GM23338 (cell line): ENCODE measurements around the gene EBF4. TPM values are rescaled to one million over a fixed set of nuclear protein-coding genes. Genes with fewer than 3 reads are reported as not detected.

Source experiments
- ATAC-seq: fragments of 200-7000 bp; cut with Tn5 transposase; 3 replicates; pipeline ENCODE4 v1.9.1; 2020
- DNase-seq: peaks from one replicate; pipeline ENCODE4 v3.0.0-alpha.2; 2015; ENCODE audit warnings: low spot score
- H2AFZ ChIP-seq: fragments of 200-600 bp; sonication (generic); 2 replicates; pipeline ENCODE4 v1.8.0; 2016; ENCODE audit warnings: antibody characterized with exemption, mild to moderate bottlenecking, moderate library complexity
- H3F3A ChIP-seq: fragments of 200-600 bp; sonication (generic); replicated peaks from 2 replicates; pipeline ENCODE4 v1.8.0; 2017; ENCODE audit warnings: antibody characterized with exemption, mixed run types, low read depth
- H3K27ac ChIP-seq: fragments of 200-600 bp; sonication (generic); 2 replicates; pipeline ENCODE4 v1.6.1; 2016; ENCODE audit warnings: low read depth
- H3K27me3 ChIP-seq: fragments of 200-600 bp; sonication (generic); 2 replicates; pipeline ENCODE4 v1.8.0; 2016; ENCODE audit warnings: mild to moderate bottlenecking, mixed run types, moderate library complexity; ENCODE audit not compliant: insufficient read depth
- H3K36me3 ChIP-seq: fragments of 200-600 bp; sonication (generic); 2 replicates; pipeline ENCODE4 v1.8.0; 2016; ENCODE audit warnings: mild to moderate bottlenecking; ENCODE audit not compliant: insufficient read depth
- H3K4me1 ChIP-seq: fragments of 200-600 bp; sonication (generic); 2 replicates; pipeline ENCODE4 v1.8.0; 2016; ENCODE audit warnings: mild to moderate bottlenecking, moderate library complexity; ENCODE audit not compliant: insufficient read depth
- H3K4me2 ChIP-seq: fragments of 200-600 bp; sonication (generic); 2 replicates; pipeline ENCODE4 v1.7.1; 2017; ENCODE audit warnings: mixed run types
- H3K4me3 ChIP-seq: fragments of 200-600 bp; sonication (generic); 2 replicates; pipeline ENCODE4 v1.6.1; 2016; ENCODE audit warnings: mixed run types
- H3K79me2 ChIP-seq: fragments of 200-600 bp; sonication (generic); replicated peaks from 2 replicates; pipeline ENCODE4 v1.8.0; 2017; ENCODE audit warnings: mild to moderate bottlenecking; ENCODE audit not compliant: insufficient read depth
- H3K9me2 ChIP-seq: fragments of 200-600 bp; sonication (generic); 2 replicates; pipeline ENCODE4 v1.8.0; 2017; ENCODE audit not compliant: insufficient read depth
- H4K20me1 ChIP-seq: fragments of 200-600 bp; sonication (generic); replicated peaks from 2 replicates; pipeline ENCODE4 v1.8.0; 2017; ENCODE audit warnings: mild to moderate bottlenecking; ENCODE audit not compliant: insufficient read depth
- H3K27ac Mint-ChIP-seq: 2 replicates; pipeline ENCODE4 v1.8.0; 2020; ENCODE audit warnings: inconsistent platforms, mild to moderate bottlenecking, moderate library complexity, mixed read lengths
- H3K27me3 Mint-ChIP-seq: 3 replicates; pipeline ENCODE4 v1.8.0; 2022; ENCODE audit warnings: low read depth, mild to moderate bottlenecking, moderate library complexity, mixed read lengths, inconsistent platforms; ENCODE audit not compliant: insufficient read depth, poor library complexity
- H3K36me3 Mint-ChIP-seq: 3 replicates; pipeline ENCODE4 v1.8.0; 2021; ENCODE audit warnings: low read depth, mild to moderate bottlenecking, inconsistent platforms, moderate library complexity, mixed read lengths
- H3K4me1 Mint-ChIP-seq: 3 replicates; pipeline ENCODE4 v1.8.0; 2020; ENCODE audit warnings: mild to moderate bottlenecking, inconsistent platforms, mixed read lengths
- H3K4me3 Mint-ChIP-seq: 3 replicates; pipeline ENCODE4 v1.8.0; 2021; ENCODE audit warnings: moderate library complexity, mild to moderate bottlenecking, inconsistent platforms, mixed read lengths
- H3K9me3 Mint-ChIP-seq: 3 replicates; pipeline ENCODE4 v1.8.0; 2020; ENCODE audit warnings: moderate library complexity, mild to moderate bottlenecking, inconsistent platforms, mixed read lengths
- CREB1 ChIP-seq: fragments of 250-450 bp; sonication (Bioruptor Pico); IDR thresholded peaks from 2 replicates; pipeline ENCODE4 v1.5.0; 2020; ENCODE audit warnings: low read depth, mild to moderate bottlenecking, moderate library complexity
- CTCF ChIP-seq, 2 experiments: fragments of 200-600 bp in 1 of 2; sonication (generic) in 1 of 2; conservative IDR thresholded peaks; 2 replicates each; pipeline versions ENCODE4 v1.5.1 to v1.6.1; 2016 to 2017; ENCODE audit warnings: antibody characterized with exemption in 2 of 2, low read depth in 2 of 2, mild to moderate bottlenecking in 2 of 2, moderate library complexity in 1 of 2
- ETS1 ChIP-seq: IDR thresholded peaks from 2 replicates; pipeline ENCODE4 v1.6.1; 2016; ENCODE audit warnings: antibody characterized with exemption
- EZH2 ChIP-seq: fragments of 200-600 bp; sonication (generic); IDR thresholded peaks from one replicate; pipeline ENCODE4 v1.8.0; 2017; ENCODE audit warnings: antibody characterized with exemption, mild to moderate bottlenecking, low read depth; ENCODE audit not compliant: unreplicated experiment
- EZH2phosphoT487 ChIP-seq: fragments of 200-600 bp; sonication (generic); IDR thresholded peaks from one replicate; pipeline ENCODE4 v1.8.1; 2018; ENCODE audit warnings: antibody characterized with exemption; ENCODE audit not compliant: unreplicated experiment
- JUNB ChIP-seq: IDR thresholded peaks from one replicate; pipeline ENCODE4 v1.6.1; 2016; ENCODE audit warnings: antibody characterized with exemption; ENCODE audit not compliant: unreplicated experiment
- NANOG ChIP-seq: IDR thresholded peaks from 2 replicates; pipeline ENCODE4 v1.6.1; 2016; ENCODE audit warnings: antibody characterized with exemption, borderline replicate concordance
- POLR2AphosphoS5 ChIP-seq: IDR thresholded peaks from 2 replicates; pipeline ENCODE4 v1.6.1; 2016; ENCODE audit warnings: antibody characterized with exemption, low read depth
- REST ChIP-seq: IDR thresholded peaks from one replicate; pipeline ENCODE4 v1.6.1; 2018; ENCODE audit warnings: antibody characterized with exemption; ENCODE audit not compliant: unreplicated experiment
- STAT1 ChIP-seq: IDR thresholded peaks from one replicate; pipeline ENCODE4 v1.6.1; 2016; ENCODE audit warnings: antibody characterized with exemption; ENCODE audit not compliant: unreplicated experiment
- ZNF114 ChIP-seq: fragments of 250-450 bp; sonication (Bioruptor Pico); IDR thresholded peaks from 2 replicates; pipeline ENCODE4 v1.5.0; 2020; ENCODE audit warnings: mild to moderate bottlenecking, moderate library complexity
- ZNF331 ChIP-seq: fragments of 250-450 bp; sonication (Bioruptor Pico); IDR thresholded peaks from 2 replicates; pipeline ENCODE4 v1.5.0; 2020; ENCODE audit warnings: low read depth, mild to moderate bottlenecking, moderate library complexity
- ZNF462 ChIP-seq: fragments of 250-450 bp; sonication (Bioruptor Pico); IDR thresholded peaks from 2 replicates; pipeline ENCODE4 v1.5.0; 2020; ENCODE audit warnings: mild to moderate bottlenecking, moderate library complexity
- polyA plus RNA-seq: library from polyadenylated mRNA; unstranded; fragments of >200 nt; fragmentation: Nextera tagmentation; extraction: Ambion mirVana; gene quantifications from 2 replicates; pipeline ENCODE4 v1.2.1, GENCODE V29; 2016
- total RNA-seq: library from RNA; depleted of rRNA; stranded (reverse); fragments of >200 nt; shearing (Covaris generic); gene quantifications from 2 replicates; pipeline ENCODE4 v1.2.3, GENCODE V29; 2014

Gene EBF4
- total and polyA plus RNA-seq, 2 experiments from 2014 or later, result 0.66 to 1.6 TPM

- Mint-ChIP-seq H3K27me3 (peaks cover 37% of the 10 kb centered on the region), H3K9me3 (no peaks in the 10 kb centered on the region), H3K4me1 (peaks cover 26% of the 10 kb centered on the region), H3K27ac (no peak overlapping the region), H3K4me3 (no peak overlapping the region; the same call in 2 of the 3 replicates), H3K36me3 (peaks cover 33% of the 10 kb centered on the region)
- DNase-seq (no peak), ATAC-seq (no peak)
- 0 out of 2 replicates have a peak, but pooled peaks cover 4% of the 10 kb centered on the region for H3F3A ChIP-seq
- TF ChIP-seq JUNB (no peak), ZNF114 (CRISPR knock-in tag) (no peak), EZH2phosphoT487 (no peak), REST (no peak), EZH2 (no peak), STAT1 (no peak), NANOG (no peak), CTCF (conservative IDR thresholded peaks at IDR 0.05; ENCODE audit: low read depth in 2 of 2) (no peak), ZNF462 (CRISPR knock-in tag) (no peak), ETS1 (no peak), CREB1 (CRISPR knock-in tag) (no peak), POLR2AphosphoS5 (no peak), ZNF331 (CRISPR knock-in tag) (no peak)
- H3K4me1 ChIP-seq, result peaks cover 19% of the 10 kb centered on the region; the same call in 1 of the 2 replicates
- no peaks in the 10 kb centered on the region for H3K36me3 ChIP-seq
- H3K79me2 ChIP-seq, result no peaks in the 10 kb centered on the region
- H3K27me3 ChIP-seq, result peaks cover 44% of the 10 kb centered on the region
- no peak overlapping the region for H3K4me3 ChIP-seq
- peaks cover 3% of the 10 kb centered on the region; the same call in 1 of the 2 replicates for H4K20me1 ChIP-seq
- H3K4me2 ChIP-seq, result no peak overlapping the region
- H2AFZ ChIP-seq, result no peak overlapping the region
- no peaks in the 10 kb centered on the region for H3K9me2 ChIP-seq
- no peak overlapping the region for H3K27ac ChIP-seq
These were observed 105.7 kb downstream of the EBF4 start for GRCh38 chr20:2798095-2798805.
